ENCODE data around the gene XAB2. TPM values are rescaled to one million over a fixed set of nuclear protein-coding genes. Genes with fewer than 3 reads are reported as not detected.

XAB2 gene
- total and polyA plus RNA-seq, 2 donors (not counting 3 experiments of a cell fraction or from before 2014, with no cell fraction given) = 37.3 to 47.6 TPM

DNA sequence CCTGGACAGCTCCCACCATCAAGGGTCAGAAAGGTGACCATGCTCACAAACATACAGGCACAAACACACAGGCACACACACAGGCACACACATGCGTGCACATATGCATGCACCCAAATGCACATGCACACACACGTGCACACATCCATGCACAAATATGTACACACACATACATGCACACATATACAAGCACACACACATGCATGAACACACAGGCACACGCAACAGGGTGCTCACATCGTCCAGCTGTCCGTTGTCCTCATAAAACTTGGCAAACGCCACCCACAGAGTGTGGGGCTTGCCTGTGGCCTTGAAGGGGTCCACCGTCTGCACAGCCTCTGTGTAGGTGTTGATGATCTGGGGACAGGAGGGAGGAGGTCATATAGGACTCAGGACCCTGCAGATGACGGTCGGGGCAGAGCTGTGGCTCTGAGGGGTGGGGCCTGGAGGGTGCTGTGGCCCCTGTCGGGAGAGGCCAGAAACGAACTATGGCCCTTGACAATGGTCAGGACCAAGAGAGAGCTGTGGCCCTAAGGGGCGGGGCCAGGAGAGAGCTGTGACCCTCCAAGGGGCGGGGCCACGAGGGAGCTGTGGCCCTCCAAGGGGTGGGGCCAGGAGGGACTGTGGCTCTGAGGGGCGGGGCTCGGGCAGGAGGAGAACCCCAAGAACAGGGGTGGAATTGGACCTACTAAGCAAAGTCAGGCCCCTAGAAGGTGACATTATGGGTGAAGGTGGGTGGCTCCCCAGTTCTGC lies 6.2 kb downstream of the XAB2 start:
- TF ChIP-seq FOS (IDR thresholded peaks at IDR 0.05; ENCODE audit: borderline replicate concordance, insufficient read depth, low read length) (no peak), POLR2AphosphoS5 (IDR thresholded peaks at IDR 0.05; ENCODE audit: insufficient read depth, low read depth, low read length) (no peak), MYC (IDR thresholded peaks at IDR 0.05; ENCODE audit: low read depth, low read length) (no peak), GATA2 (IDR thresholded peaks at IDR 0.05; ENCODE audit: insufficient read depth, insufficient read length, low read depth, low read length) (no peak), POLR2A (IDR thresholded peaks at IDR 0.05; ENCODE audit: low read depth, low read length) (no peak)
- TF ChIP-seq, protein P1, sequence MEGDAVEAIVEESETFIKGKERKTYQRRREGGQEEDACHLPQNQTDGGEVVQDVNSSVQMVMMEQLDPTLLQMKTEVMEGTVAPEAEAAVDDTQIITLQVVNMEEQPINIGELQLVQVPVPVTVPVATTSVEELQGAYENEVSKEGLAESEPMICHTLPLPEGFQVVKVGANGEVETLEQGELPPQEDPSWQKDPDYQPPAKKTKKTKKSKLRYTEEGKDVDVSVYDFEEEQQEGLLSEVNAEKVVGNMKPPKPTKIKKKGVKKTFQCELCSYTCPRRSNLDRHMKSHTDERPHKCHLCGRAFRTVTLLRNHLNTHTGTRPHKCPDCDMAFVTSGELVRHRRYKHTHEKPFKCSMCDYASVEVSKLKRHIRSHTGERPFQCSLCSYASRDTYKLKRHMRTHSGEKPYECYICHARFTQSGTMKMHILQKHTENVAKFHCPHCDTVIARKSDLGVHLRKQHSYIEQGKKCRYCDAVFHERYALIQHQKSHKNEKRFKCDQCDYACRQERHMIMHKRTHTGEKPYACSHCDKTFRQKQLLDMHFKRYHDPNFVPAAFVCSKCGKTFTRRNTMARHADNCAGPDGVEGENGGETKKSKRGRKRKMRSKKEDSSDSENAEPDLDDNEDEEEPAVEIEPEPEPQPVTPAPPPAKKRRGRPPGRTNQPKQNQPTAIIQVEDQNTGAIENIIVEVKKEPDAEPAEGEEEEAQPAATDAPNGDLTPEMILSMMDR (IDR thresholded peaks at IDR 0.05; ENCODE audit: extremely low read depth in 1 of 2, insufficient read depth in 1 of 2, low read depth in 1 of 2, low read length in 2 of 2) = no peak
- TF ChIP-seq, protein P2, sequence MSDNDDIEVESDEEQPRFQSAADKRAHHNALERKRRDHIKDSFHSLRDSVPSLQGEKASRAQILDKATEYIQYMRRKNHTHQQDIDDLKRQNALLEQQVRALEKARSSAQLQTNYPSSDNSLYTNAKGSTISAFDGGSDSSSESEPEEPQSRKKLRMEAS (IDR thresholded peaks at IDR 0.05; ENCODE audit: insufficient read depth, insufficient read length) = no peak
- dilution Hi-C loops (cut with MboI; ENCODE audit: extremely low pct_ligation_motif_present, low sequenced_read_pairs) (no loop called here), intact Hi-C loops (cut with micrococcal nuclease) (no loop called here)
- no peak overlapping the region for H3K4me3 ChIP-seq (replicated peaks in 1 of 3; ENCODE audit: insufficient read depth in 1 of 3, low read depth in 1 of 3, low read length in 3 of 3)
- no peaks in the 10 kb centered on the region for H3K27me3 ChIP-seq (ENCODE audit: control insufficient read depth in 2 of 2, insufficient read depth in 2 of 2, low read length in 2 of 2)
- H3K9me3 ChIP-seq (replicated peaks; ENCODE audit: control insufficient read depth, insufficient read depth, low read length) = no peaks in the 10 kb centered on the region
- H2AFZ ChIP-seq (ENCODE audit: low read depth, low read length) = no peak overlapping the region
- BruUV-seq (replicated peaks) = no TSS peak
- no peak for FAIRE-seq
- H3K36me3 ChIP-seq (ENCODE audit: control insufficient read depth in 2 of 2, extremely low read depth in 1 of 2, insufficient read depth in 2 of 2, low read length in 2 of 2) = peaks cover 2 to 37% of the 10 kb centered on the region in 2 experiments
- H3K27ac ChIP-seq (ENCODE audit: insufficient read depth, low read depth, low read length) = no peak overlapping the region
- ChIA-PET POLR2A (interaction anchor here (0.6 kb wide), 1 partner anchor 75 kb away, joined by 3 read pairs; no protein-coding TSS in a partner anchor), CTCF (interaction anchor here (1.4 kb wide), 1 partner anchor 55 kb away, joined by 6 read pairs; no protein-coding TSS in a partner anchor)
- H3K4me1 ChIP-seq (ENCODE audit: control insufficient read depth, extremely low read depth, insufficient read depth, low read length) = no peaks in the 10 kb centered on the region
- no peak overlapping the region for H3K4me2 ChIP-seq (ENCODE audit: insufficient read depth, low read length)
- no peaks in the 10 kb centered on the region for H3K9me1 ChIP-seq (replicated peaks; ENCODE audit: control insufficient read depth, extremely low read depth, insufficient read depth, low read length)
- no peaks in the 10 kb centered on the region for H4K20me1 ChIP-seq (replicated peaks; ENCODE audit: control insufficient read depth, extremely low read depth, insufficient read depth, low read length)
- DNase-seq (ENCODE audit: low read depth, low spot score) = no peak
- peaks cover 17% of the 10 kb centered on the region for H3K79me2 ChIP-seq (ENCODE audit: control insufficient read depth, insufficient read depth, low read length)
- no peak overlapping the region for H3K9ac ChIP-seq (replicated peaks; ENCODE audit: extremely low read depth, insufficient read depth, low read length)

All from endothelial cell of umbilical vein (primary cell).